ENCODE results near the gene SPRY4.

The SPRY4 gene

GRCh38 chr5:142319560-142320429, 5.0 kb downstream of the SPRY4 start:
- H3K4me3 ChIP-seq (ENCODE audit: low read depth, low read length): no peak overlapping the region
- TF ChIP-seq CTCF (IDR thresholded peaks at IDR 0.05; ENCODE audit: low read depth, low read length, missing control alignments): no peak
- DNase-seq (ENCODE audit: low read depth): no peak

GRCh38 chr5:142319105-142319504, 5.7 kb downstream of the SPRY4 start:
- DNase-seq (ENCODE audit: low read depth): no peak
- no peak overlapping the region for H3K4me3 ChIP-seq (ENCODE audit: low read depth, low read length)
- TF ChIP-seq CTCF (IDR thresholded peaks at IDR 0.05; ENCODE audit: low read depth, low read length, missing control alignments): no peak

- no peak overlapping the region for H3K4me3 ChIP-seq (ENCODE audit: low read depth, low read length)
- no peak for DNase-seq (ENCODE audit: low read depth)
- no peak for TF ChIP-seq CTCF (IDR thresholded peaks at IDR 0.05; ENCODE audit: low read depth, low read length, missing control alignments)
These were observed 7.1 kb downstream of the SPRY4 start for GRCh38 chr5:142317753-142318152.

GRCh38 chr5:142317173-142317572, 7.6 kb downstream of the SPRY4 start:
- H3K4me3 ChIP-seq (ENCODE audit: low read depth, low read length): no peak overlapping the region
- no peak for TF ChIP-seq CTCF (IDR thresholded peaks at IDR 0.05; ENCODE audit: low read depth, low read length, missing control alignments)
- DNase-seq (ENCODE audit: low read depth): no peak

- H3K4me3 ChIP-seq (ENCODE audit: low read depth, low read length): no peak overlapping the region
These were observed 8.1 kb downstream of the SPRY4 start for GRCh38 chr5:142316681-142317080.

GRCh38 chr5:142316051-142316450, 8.8 kb downstream of the SPRY4 start:
- no peak for DNase-seq (ENCODE audit: low read depth)
- H3K4me3 ChIP-seq (ENCODE audit: low read depth, low read length): no peak overlapping the region
- no peak for TF ChIP-seq CTCF (IDR thresholded peaks at IDR 0.05; ENCODE audit: low read depth, low read length, missing control alignments)

More at GRCh38 chr5:142316681-142317080, 8.1 kb downstream of the SPRY4 start:
- no peak for DNase-seq (ENCODE audit: low read depth)
- TF ChIP-seq CTCF (IDR thresholded peaks at IDR 0.05; ENCODE audit: low read depth, low read length, missing control alignments): no peak

All from GM12864 (cell line).